Measurements from ENCODE around the gene GNG12. TPM values are rescaled to one million over a fixed set of nuclear protein-coding genes. Genes with fewer than 3 reads are reported as not detected.
A peak's percentile ranks its signal among the peaks of the same experiment; 100 is the strongest.

The GNG12 gene
- total RNA-seq, 1 experiment from 2014 or later, result 66.1 TPM

DNA sequence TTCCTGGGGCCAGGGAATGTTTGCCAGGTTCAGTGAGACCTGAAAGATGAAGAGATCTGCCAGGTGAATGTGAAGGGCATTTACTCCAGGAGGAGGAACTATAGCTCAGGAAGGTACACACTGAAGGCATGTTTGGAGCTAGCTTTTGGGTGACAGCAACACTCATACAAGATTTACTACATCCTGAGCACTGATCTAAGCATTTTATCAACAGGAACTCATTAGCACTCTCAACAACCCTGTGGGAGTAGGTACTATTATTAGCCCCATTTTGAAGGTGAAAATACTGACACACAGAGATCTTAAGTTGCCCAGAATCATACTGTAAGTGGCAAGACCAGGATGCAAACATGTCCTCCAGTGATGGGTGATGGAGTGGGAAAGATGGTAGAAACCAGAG lies 141.6 kb downstream of the GNG12 start:
- no peaks in the 10 kb centered on the region for H3K9me2 ChIP-seq (replicated peaks; ENCODE audit: low read length)
- H3K9ac ChIP-seq (ENCODE audit: low read length), result no peak overlapping the region
- TF ChIP-seq EZH2 (IDR thresholded peaks at IDR 0.05; ENCODE audit: low read length, unreplicated experiment) (no peak), EZH2phosphoT487 (IDR thresholded peaks at IDR 0.05; ENCODE audit: borderline replicate concordance, low read length) (no peak)
- TF ChIP-seq, protein P1, sequence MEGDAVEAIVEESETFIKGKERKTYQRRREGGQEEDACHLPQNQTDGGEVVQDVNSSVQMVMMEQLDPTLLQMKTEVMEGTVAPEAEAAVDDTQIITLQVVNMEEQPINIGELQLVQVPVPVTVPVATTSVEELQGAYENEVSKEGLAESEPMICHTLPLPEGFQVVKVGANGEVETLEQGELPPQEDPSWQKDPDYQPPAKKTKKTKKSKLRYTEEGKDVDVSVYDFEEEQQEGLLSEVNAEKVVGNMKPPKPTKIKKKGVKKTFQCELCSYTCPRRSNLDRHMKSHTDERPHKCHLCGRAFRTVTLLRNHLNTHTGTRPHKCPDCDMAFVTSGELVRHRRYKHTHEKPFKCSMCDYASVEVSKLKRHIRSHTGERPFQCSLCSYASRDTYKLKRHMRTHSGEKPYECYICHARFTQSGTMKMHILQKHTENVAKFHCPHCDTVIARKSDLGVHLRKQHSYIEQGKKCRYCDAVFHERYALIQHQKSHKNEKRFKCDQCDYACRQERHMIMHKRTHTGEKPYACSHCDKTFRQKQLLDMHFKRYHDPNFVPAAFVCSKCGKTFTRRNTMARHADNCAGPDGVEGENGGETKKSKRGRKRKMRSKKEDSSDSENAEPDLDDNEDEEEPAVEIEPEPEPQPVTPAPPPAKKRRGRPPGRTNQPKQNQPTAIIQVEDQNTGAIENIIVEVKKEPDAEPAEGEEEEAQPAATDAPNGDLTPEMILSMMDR (conservative IDR thresholded peaks at IDR 0.05; ENCODE audit: low read depth, low read length), result no peak
- H3K27me3 ChIP-seq (ENCODE audit: low read length), result no peaks in the 10 kb centered on the region
- no peak overlapping the region for H3K27ac ChIP-seq (ENCODE audit: low read length)
- BruUV-seq (replicated peaks), result no TSS peak
- peaks cover 18% of the 10 kb centered on the region for H3K4me1 ChIP-seq (ENCODE audit: insufficient read depth, low read length)
- peaks cover 18% of the 10 kb centered on the region for H3F3A ChIP-seq (ENCODE audit: low read length, unreplicated experiment)
- H3K79me2 ChIP-seq (ENCODE audit: low read length), result peaks cover 19% of the 10 kb centered on the region
- ChIA-PET CTCF (interaction anchor here (0.6 to 1.2 kb wide), 3 partner anchors 58 to 156 kb away, joined by 3 to 6 read pairs (median 4); no protein-coding TSS in a partner anchor), POLR2A (ENCODE audit: unreplicated experiment) (interaction anchor here (0.7 kb wide), 1 partner anchor 61 kb away, joined by 3 read pairs; no protein-coding TSS in a partner anchor)
- no peaks in the 10 kb centered on the region for H3K9me3 ChIP-seq (ENCODE audit: low read length)
- no peak overlapping the region for H3K4me3 ChIP-seq (ENCODE audit: low read length)
- no peak overlapping the region for H3K4me2 ChIP-seq (ENCODE audit: low read length)
- no peak for DNase-seq
- peak; percentile 1; the same call in 1 of the 2 replicates for ATAC-seq
- no peak overlapping the region for H2AFZ ChIP-seq (ENCODE audit: low read length)
- peaks cover 22% of the 10 kb centered on the region for H4K20me1 ChIP-seq (ENCODE audit: low read length)
- intact Hi-C loops (cut with micrococcal nuclease), result no loop called here
- H3K36me3 ChIP-seq (ENCODE audit: low read depth, low read length), result peaks cover 29% of the 10 kb centered on the region

DNA sequence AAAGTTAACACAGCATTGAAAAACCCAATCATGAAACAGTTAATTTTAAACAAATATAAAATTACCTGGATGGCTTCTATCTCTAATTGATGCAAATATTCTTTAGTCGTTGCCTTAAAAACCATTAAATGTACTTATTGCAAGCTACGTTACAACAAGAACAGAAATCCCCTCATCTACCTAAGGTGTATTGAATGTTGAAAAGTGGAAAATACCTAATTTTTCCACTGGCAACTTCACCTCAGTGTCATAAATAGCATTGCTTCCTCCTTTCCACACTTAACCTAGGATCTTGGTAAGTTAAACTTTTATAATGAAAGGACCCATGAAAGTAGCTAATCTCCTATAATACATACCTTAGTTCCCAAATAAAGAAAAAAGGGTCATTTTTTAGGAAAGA lies 142.9 kb downstream of the GNG12 start:
- no TSS peak for BruUV-seq (replicated peaks)
- intact Hi-C loops (cut with micrococcal nuclease), result no loop called here
- ATAC-seq, result no peak

DNA sequence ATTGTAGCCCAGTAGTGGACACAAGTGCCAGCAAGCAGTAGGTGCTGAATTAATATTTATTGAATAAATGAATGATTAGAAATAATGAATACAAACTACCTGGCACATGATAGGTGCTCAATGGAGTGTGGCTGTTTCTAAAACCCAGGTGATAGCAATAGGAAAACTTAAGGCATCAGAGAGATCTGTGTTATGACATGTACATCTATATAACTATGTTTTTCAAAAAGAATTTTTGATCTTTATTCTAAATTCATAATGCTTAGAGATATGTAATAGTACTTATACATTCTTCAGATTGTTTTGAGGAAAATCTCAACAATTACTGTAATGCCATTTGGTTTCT lies 143.3 kb downstream of the GNG12 start:
- POLR2A ChIA-PET (ENCODE audit: unreplicated experiment), result no interaction called here
- Histone ChIP-seq H2AFZ (ENCODE audit: low read length) (no peak overlapping the region), H3K4me2 (ENCODE audit: low read length) (no peak overlapping the region), H3K9me3 (ENCODE audit: low read length) (no peaks in the 10 kb centered on the region), H3K36me3 (ENCODE audit: low read depth, low read length) (peaks cover 33% of the 10 kb centered on the region), H3K9me2 (replicated peaks; ENCODE audit: low read length) (no peaks in the 10 kb centered on the region), H3K4me3 (ENCODE audit: low read length) (no peak overlapping the region), H4K20me1 (ENCODE audit: low read length) (peaks cover 31% of the 10 kb centered on the region), H3K79me2 (ENCODE audit: low read length) (peaks cover 35% of the 10 kb centered on the region), H3K27me3 (ENCODE audit: low read length) (no peaks in the 10 kb centered on the region), H3K9ac (ENCODE audit: low read length) (no peak overlapping the region), H3K27ac (ENCODE audit: low read length) (no peak overlapping the region), H3F3A (ENCODE audit: low read length, unreplicated experiment) (peaks cover 18% of the 10 kb centered on the region), H3K4me1 (ENCODE audit: insufficient read depth, low read length) (peaks cover 18% of the 10 kb centered on the region)
- intact Hi-C loops (cut with micrococcal nuclease), result no loop called here
- DNase-seq, result no peak
- CTCF ChIA-PET, result no interaction called here
- ATAC-seq, result no peak
- BruUV-seq (replicated peaks), result no TSS peak
- TF ChIP-seq, protein P1 (conservative IDR thresholded peaks at IDR 0.05; ENCODE audit: low read depth, low read length), result no peak
- TF ChIP-seq EZH2 (IDR thresholded peaks at IDR 0.05; ENCODE audit: low read length, unreplicated experiment) (no peak), EZH2phosphoT487 (IDR thresholded peaks at IDR 0.05; ENCODE audit: borderline replicate concordance, low read length) (no peak)

More for the DNA sequence above, 142.9 kb downstream of the GNG12 start:
- TF ChIP-seq EZH2 (IDR thresholded peaks at IDR 0.05; ENCODE audit: low read length, unreplicated experiment) (no peak), EZH2phosphoT487 (IDR thresholded peaks at IDR 0.05; ENCODE audit: borderline replicate concordance, low read length) (no peak)
- TF ChIP-seq, protein P1 (conservative IDR thresholded peaks at IDR 0.05; ENCODE audit: low read depth, low read length), result no peak
- no peak overlapping the region for H3K4me3 ChIP-seq (ENCODE audit: low read length)
- no peaks in the 10 kb centered on the region for H3K9me2 ChIP-seq (replicated peaks; ENCODE audit: low read length)
- H3K27me3 ChIP-seq (ENCODE audit: low read length), result no peaks in the 10 kb centered on the region
- ChIA-PET CTCF (no interaction called here), POLR2A (ENCODE audit: unreplicated experiment) (no interaction called here)
- H3K4me1 ChIP-seq (ENCODE audit: insufficient read depth, low read length), result peaks cover 18% of the 10 kb centered on the region
- peaks cover 30% of the 10 kb centered on the region for H4K20me1 ChIP-seq (ENCODE audit: low read length)
- H3K36me3 ChIP-seq (ENCODE audit: low read depth, low read length), result peaks cover 33% of the 10 kb centered on the region
- no peak overlapping the region for H3K4me2 ChIP-seq (ENCODE audit: low read length)
- H3K79me2 ChIP-seq (ENCODE audit: low read length), result peaks cover 32% of the 10 kb centered on the region
- no peak overlapping the region for H3K27ac ChIP-seq (ENCODE audit: low read length)
- peaks cover 18% of the 10 kb centered on the region for H3F3A ChIP-seq (ENCODE audit: low read length, unreplicated experiment)
- no peaks in the 10 kb centered on the region for H3K9me3 ChIP-seq (ENCODE audit: low read length)
- H2AFZ ChIP-seq (ENCODE audit: low read length), result no peak overlapping the region
- DNase-seq, result no peak
- no peak overlapping the region for H3K9ac ChIP-seq (ENCODE audit: low read length)
